ENCODE results near the gene INTS7. TPM values are rescaled to one million over a fixed set of nuclear protein-coding genes. Genes with fewer than 3 reads are reported as not detected.

The INTS7 gene
- total RNA-seq, 1 donor from 2014 or later: 15.9 TPM

DNA sequence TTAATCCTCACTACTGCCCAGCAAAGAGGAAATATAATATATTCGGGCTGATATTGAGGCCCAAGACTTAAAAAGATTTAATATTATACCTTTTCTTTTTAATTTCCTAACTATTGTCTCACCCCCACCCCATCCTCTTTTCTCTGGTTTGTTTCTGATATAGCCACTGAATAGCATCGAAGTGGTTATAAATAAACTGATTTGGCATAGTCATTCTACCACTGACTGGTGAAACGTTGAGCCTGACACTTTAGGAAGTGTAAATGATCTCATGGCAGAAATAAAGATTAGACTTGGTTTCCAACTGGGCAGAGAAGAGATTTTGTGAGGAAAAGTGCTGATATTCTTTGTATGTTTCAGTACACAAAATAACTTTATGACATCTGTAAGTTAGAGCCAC lies 39.5 kb upstream of the INTS7 start:
- Histone ChIP-seq H3K4me3 (no peak overlapping the region), H3K27me3 (no peaks in the 10 kb centered on the region), H3K27ac (no peak overlapping the region), H3K9me3 (no peaks in the 10 kb centered on the region), H3K36me3 (no peaks in the 10 kb centered on the region), H3K4me1 (peaks cover 7% of the 10 kb centered on the region)
- DNase-seq (no peak), ATAC-seq (no peak)
- TF ChIP-seq, protein P1, sequence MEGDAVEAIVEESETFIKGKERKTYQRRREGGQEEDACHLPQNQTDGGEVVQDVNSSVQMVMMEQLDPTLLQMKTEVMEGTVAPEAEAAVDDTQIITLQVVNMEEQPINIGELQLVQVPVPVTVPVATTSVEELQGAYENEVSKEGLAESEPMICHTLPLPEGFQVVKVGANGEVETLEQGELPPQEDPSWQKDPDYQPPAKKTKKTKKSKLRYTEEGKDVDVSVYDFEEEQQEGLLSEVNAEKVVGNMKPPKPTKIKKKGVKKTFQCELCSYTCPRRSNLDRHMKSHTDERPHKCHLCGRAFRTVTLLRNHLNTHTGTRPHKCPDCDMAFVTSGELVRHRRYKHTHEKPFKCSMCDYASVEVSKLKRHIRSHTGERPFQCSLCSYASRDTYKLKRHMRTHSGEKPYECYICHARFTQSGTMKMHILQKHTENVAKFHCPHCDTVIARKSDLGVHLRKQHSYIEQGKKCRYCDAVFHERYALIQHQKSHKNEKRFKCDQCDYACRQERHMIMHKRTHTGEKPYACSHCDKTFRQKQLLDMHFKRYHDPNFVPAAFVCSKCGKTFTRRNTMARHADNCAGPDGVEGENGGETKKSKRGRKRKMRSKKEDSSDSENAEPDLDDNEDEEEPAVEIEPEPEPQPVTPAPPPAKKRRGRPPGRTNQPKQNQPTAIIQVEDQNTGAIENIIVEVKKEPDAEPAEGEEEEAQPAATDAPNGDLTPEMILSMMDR (IDR thresholded peaks at IDR 0.05): no peak
- intact Hi-C loops (cut with DNase I): loop anchor here (10.0 kb wide), 1 partner anchor 220 kb away; no protein-coding TSS in a partner anchor

DNA sequence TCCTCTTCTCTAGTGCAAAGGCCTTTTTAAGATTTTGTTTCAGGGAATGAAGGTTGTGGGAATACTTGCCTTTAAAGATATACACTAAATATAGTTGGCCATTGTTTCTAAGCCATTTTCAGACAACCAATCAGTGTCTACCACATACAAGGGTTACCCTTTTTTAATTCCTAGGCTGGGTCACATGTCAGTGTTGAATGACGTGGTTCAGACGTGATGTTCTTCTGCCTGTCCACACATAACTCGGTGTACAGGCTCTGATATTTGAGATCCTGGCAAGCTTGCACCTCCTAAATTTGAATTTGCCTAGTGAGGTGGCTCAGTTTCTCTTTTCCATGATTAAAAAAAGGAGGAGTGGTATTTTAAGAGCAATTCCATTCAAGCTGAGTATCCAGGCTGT lies 39.0 kb upstream of the INTS7 start:
- Histone ChIP-seq H3K36me3 (no peaks in the 10 kb centered on the region), H3K27me3 (no peaks in the 10 kb centered on the region), H3K4me3 (no peak overlapping the region), H3K4me1 (peaks cover 7% of the 10 kb centered on the region), H3K27ac (no peak overlapping the region), H3K9me3 (no peaks in the 10 kb centered on the region)
- no peak for DNase-seq
- no peak for ATAC-seq
- TF ChIP-seq, protein P1 (IDR thresholded peaks at IDR 0.05): no peak
- intact Hi-C loops (cut with DNase I): loop anchor here (10.0 kb wide), 1 partner anchor 220 kb away; no protein-coding TSS in a partner anchor

DNA sequence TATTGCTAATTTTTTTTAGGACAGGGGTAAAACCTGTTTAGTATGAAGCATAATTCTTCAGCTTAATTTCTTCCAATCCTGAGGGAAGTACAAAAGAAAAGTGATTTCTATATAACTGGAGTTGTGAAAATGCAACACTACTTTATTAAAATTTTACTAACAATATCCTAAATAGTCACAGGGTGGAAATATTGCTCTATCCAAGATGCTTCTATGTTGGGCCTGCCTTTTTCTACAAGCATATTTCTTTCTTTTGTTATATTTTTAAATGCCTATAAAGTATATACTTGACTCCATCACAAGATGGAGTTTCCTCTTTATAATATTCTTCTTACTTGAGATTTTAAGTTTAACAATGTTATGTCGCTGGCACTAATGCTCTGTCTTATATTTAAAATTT lies 38.1 kb upstream of the INTS7 start:
- H3K36me3 ChIP-seq: no peaks in the 10 kb centered on the region
- no peak overlapping the region for H3K27ac ChIP-seq
- no peak overlapping the region for H3K4me3 ChIP-seq
- intact Hi-C loops (cut with DNase I): loop anchor here (10.0 kb wide), 1 partner anchor 221 kb away; no protein-coding TSS in a partner anchor
- no peaks in the 10 kb centered on the region for H3K27me3 ChIP-seq
- no peak for DNase-seq
- no peak for ATAC-seq
- TF ChIP-seq, protein P1 (IDR thresholded peaks at IDR 0.05): no peak
- H3K9me3 ChIP-seq: no peaks in the 10 kb centered on the region
- peaks cover 7% of the 10 kb centered on the region for H3K4me1 ChIP-seq

DNA sequence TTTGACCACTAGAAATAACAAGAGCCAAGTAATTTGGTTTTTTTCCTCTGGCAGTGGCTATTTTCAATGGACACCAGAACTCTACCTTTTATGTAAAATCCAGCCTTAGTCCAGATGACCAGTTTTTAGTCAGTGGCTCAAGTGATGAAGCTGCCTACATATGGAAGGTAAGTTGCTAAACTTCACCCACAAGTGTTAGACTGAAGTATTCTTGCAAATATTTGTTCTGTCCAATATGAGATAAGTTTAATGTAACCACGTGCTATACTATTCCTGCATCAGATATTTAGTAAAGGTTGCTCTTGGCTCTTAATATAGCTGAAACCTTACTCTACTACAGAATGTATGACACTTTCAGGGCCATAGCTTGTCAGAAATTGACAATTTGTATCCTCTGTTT lies 36.7 kb upstream of the INTS7 start:
- TF ChIP-seq, protein P1 (IDR thresholded peaks at IDR 0.05): no peak
- Histone ChIP-seq H3K27ac (no peak overlapping the region), H3K9me3 (no peaks in the 10 kb centered on the region), H3K4me3 (no peak overlapping the region), H3K27me3 (no peaks in the 10 kb centered on the region), H3K36me3 (no peaks in the 10 kb centered on the region), H3K4me1 (peaks cover 7% of the 10 kb centered on the region)
- intact Hi-C loops (cut with DNase I): loop anchor here (10.0 kb wide), 1 partner anchor 223 kb away; no protein-coding TSS in a partner anchor
- peak; percentile 49 for ATAC-seq
- DNase-seq: no peak

DNA sequence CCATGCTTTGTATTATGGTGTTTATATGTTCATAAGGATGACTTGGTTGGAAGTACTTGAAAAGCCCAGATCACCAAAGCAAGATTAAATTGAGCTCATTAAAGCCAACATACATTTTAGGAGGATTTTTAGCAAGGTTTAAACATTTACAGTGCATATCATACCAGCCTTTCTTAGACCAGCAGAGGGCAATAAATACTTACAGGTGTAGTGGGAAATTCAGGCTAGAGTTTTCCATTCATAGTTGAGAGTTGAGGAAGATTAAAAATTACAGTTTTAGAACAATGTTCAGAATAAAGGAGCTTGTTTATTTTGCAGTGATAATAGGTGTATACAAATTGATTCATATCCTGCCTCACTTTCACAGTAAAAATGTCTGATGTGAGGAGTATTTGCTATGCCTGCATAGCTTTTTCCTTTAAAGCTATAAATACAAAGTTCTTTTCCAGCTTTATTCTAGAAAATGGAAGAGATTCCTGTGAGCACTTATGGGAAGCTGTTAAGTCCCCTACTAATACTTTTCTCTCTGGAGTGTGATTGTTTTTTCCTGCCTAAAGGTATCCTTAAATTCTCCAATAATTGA lies 35.5 kb upstream of the INTS7 start:
- TF ChIP-seq, protein P1 (IDR thresholded peaks at IDR 0.05): peak; percentile 85
- intact Hi-C loops (cut with DNase I): loop anchor here (10.0 kb wide), 1 partner anchor 224 kb away; no protein-coding TSS in a partner anchor
- Histone ChIP-seq H3K4me1 (peaks cover 7% of the 10 kb centered on the region), H3K36me3 (no peaks in the 10 kb centered on the region), H3K27ac (no peak overlapping the region), H3K9me3 (no peaks in the 10 kb centered on the region), H3K4me3 (no peak overlapping the region), H3K27me3 (no peaks in the 10 kb centered on the region)
- no peak for DNase-seq
- ATAC-seq: peak; percentile 89

Measured in upper lobe of right lung (tissue), 1 donor.